ENCODE results near the gene GPR132. TPM values are rescaled to one million over a fixed set of nuclear protein-coding genes. Genes with fewer than 3 reads are reported as not detected.

The GPR132 gene
- total RNA-seq, 1 donor from 2014 or later, result 7.2 TPM

GRCh38 chr14:105105158-105105557, 39.9 kb upstream of the GPR132 start:
- H3K4me1 ChIP-seq, result no peaks in the 10 kb centered on the region
- H3K9me3 ChIP-seq, result no peaks in the 10 kb centered on the region
- H3K27ac ChIP-seq, result no peak overlapping the region
- DNase-seq, result no peak
- H3K36me3 ChIP-seq, result no peaks in the 10 kb centered on the region
- intact Hi-C loops (cut with DNase I), result no loop called here
- peaks cover 6% of the 10 kb centered on the region for H3K27me3 ChIP-seq (ENCODE audit: low read depth)
- TF ChIP-seq CTCF (IDR thresholded peaks at IDR 0.05), result no peak
- ATAC-seq, result no peak
- no peak overlapping the region for H3K4me3 ChIP-seq

GRCh38 chr14:105102893-105103292, 37.7 kb upstream of the GPR132 start:
- ATAC-seq (no peak), DNase-seq (no peak)
- no peaks in the 10 kb centered on the region for H3K9me3 ChIP-seq
- H3K27me3 ChIP-seq (ENCODE audit: low read depth), result peaks cover 6% of the 10 kb centered on the region
- no peak for TF ChIP-seq CTCF (IDR thresholded peaks at IDR 0.05)
- no peak overlapping the region for H3K27ac ChIP-seq
- no peak overlapping the region for H3K4me3 ChIP-seq
- intact Hi-C loops (cut with DNase I), result no loop called here
- no peaks in the 10 kb centered on the region for H3K4me1 ChIP-seq
- H3K36me3 ChIP-seq, result no peaks in the 10 kb centered on the region

GRCh38 chr14:105102361-105102870, 37.2 kb upstream of the GPR132 start:
- ATAC-seq (no peak), DNase-seq (no peak)
- no peaks in the 10 kb centered on the region for H3K9me3 ChIP-seq
- no peaks in the 10 kb centered on the region for H3K4me1 ChIP-seq
- H3K36me3 ChIP-seq, result no peaks in the 10 kb centered on the region
- H3K27ac ChIP-seq, result no peak overlapping the region
- no peak for TF ChIP-seq CTCF (IDR thresholded peaks at IDR 0.05)
- intact Hi-C loops (cut with DNase I), result no loop called here
- H3K4me3 ChIP-seq, result no peak overlapping the region
- peaks cover 6% of the 10 kb centered on the region for H3K27me3 ChIP-seq (ENCODE audit: low read depth)

GRCh38 chr14:105100910-105101309, 35.7 kb upstream of the GPR132 start:
- DNase-seq (no peak), ATAC-seq (no peak)
- Histone ChIP-seq H3K4me1 (no peaks in the 10 kb centered on the region), H3K9me3 (no peaks in the 10 kb centered on the region), H3K36me3 (no peaks in the 10 kb centered on the region), H3K27ac (no peak overlapping the region), H3K4me3 (no peak overlapping the region), H3K27me3 (ENCODE audit: low read depth) (peaks cover 6% of the 10 kb centered on the region)
- TF ChIP-seq CTCF (IDR thresholded peaks at IDR 0.05), result no peak
- intact Hi-C loops (cut with DNase I), result no loop called here

- Histone ChIP-seq H3K9me3 (no peaks in the 10 kb centered on the region), H3K4me3 (no peak overlapping the region), H3K36me3 (no peaks in the 10 kb centered on the region), H3K4me1 (peaks cover 2% of the 10 kb centered on the region), H3K27me3 (ENCODE audit: low read depth) (peaks cover 5% of the 10 kb centered on the region), H3K27ac (no peak overlapping the region)
- intact Hi-C loops (cut with DNase I), result no loop called here
- TF ChIP-seq CTCF (IDR thresholded peaks at IDR 0.05), result no peak
- ATAC-seq (no peak), DNase-seq (no peak)
Observed at GRCh38 chr14:105099778-105100177, 34.5 kb upstream of the GPR132 start.

GRCh38 chr14:105098316-105098715, 33.1 kb upstream of the GPR132 start:
- intact Hi-C loops (cut with DNase I), result no loop called here
- H3K27ac ChIP-seq, result no peak overlapping the region
- H3K4me3 ChIP-seq, result no peak overlapping the region
- ATAC-seq (no peak), DNase-seq (no peak)
- peaks cover 14% of the 10 kb centered on the region for H3K4me1 ChIP-seq
- no peaks in the 10 kb centered on the region for H3K27me3 ChIP-seq (ENCODE audit: low read depth)
- H3K9me3 ChIP-seq, result no peaks in the 10 kb centered on the region
- no peak for TF ChIP-seq CTCF (IDR thresholded peaks at IDR 0.05)
- H3K36me3 ChIP-seq, result no peaks in the 10 kb centered on the region

Measured in lower lobe of right lung (tissue), 2 donors.